NCI-H2196 (cell line): ENCODE data around the gene PTPRJ.

ENCODE experiments used
- DNase-seq: peaks from one replicate; lab custom pipeline; 2025; ENCODE audit not compliant: unreplicated experiment; lab: John Stamatoyannopoulos, UW

Gene PTPRJ

DNA sequence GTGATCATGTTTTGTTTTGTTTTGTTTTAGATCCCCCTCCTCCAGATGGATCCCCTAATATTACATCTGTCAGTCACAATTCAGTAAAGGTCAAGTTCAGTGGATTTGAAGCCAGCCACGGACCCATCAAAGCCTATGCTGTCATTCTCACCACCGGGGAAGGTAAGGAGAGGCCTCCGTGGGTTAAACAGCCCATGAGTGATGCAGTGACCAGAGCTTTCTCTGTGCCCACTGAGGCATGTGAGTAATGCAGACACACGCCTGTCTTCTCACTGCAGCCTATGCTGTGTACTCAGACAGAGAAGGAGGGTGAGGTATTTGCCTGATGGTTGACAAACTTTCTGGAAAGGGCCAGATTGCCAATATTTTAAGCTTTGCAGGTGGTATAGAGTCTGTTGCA is 162.5 kb downstream of the PTPRJ start:
- DNase-seq, result no peak

DNA sequence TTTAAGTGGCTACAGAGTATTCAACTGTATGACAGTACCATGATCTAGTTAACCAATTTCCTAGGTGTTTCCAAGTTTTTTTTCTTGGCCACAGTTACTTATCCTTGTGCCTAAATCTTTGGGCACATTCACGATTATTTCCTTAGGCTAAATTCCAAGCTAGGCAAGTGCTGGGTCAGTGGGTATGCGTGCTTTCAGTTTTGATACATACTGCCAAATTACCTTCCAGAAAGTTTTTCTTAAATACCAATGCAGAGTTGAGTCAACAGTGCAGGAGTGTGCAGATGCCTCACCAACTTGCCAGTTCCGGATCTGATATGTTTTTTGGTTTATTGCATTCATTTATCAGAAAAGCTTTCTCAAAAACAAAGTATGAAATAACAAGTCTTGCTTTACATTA is 168.4 kb downstream of the PTPRJ start:
- DNase-seq, result no peak

DNA sequence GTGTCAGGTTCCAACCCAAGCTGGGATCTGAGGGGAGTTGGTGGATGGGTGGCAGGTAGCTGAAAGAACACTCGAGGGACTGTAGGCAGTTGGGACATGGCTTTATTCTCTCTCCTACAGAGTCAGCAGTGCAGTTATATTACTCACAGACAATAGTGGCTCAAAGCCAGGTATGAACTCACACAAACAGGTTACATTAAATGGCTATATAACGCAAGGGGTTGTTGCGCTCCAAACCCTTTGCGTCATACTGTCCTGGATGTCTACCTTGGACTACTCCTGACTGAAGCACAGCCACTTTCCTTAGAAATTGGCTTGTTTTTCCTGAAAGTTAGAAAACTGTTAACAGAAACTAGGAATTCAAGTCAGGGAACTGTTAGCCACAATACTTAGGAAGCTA is 169.9 kb downstream of the PTPRJ start:
- DNase-seq, result no peak

DNA sequence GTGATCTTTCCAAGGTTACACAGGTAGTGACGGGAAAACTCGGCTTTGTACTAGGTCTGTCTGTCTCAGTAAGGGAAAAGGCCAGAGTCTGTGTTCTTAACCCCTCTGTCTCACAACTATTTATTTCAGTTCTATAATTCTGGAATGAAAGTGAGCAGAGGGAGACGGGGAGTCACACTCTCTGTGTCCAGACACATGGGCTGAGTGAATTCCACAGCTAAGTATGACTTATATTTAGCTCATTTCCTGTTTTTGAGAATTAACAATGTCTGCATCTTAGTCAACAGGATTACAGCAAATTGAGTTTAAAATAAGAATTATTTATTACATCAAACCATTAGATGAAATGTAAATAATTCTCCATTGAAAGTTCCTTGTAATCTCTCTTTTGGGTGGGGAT is 173.8 kb downstream of the PTPRJ start:
- DNase-seq, result no peak

DNA sequence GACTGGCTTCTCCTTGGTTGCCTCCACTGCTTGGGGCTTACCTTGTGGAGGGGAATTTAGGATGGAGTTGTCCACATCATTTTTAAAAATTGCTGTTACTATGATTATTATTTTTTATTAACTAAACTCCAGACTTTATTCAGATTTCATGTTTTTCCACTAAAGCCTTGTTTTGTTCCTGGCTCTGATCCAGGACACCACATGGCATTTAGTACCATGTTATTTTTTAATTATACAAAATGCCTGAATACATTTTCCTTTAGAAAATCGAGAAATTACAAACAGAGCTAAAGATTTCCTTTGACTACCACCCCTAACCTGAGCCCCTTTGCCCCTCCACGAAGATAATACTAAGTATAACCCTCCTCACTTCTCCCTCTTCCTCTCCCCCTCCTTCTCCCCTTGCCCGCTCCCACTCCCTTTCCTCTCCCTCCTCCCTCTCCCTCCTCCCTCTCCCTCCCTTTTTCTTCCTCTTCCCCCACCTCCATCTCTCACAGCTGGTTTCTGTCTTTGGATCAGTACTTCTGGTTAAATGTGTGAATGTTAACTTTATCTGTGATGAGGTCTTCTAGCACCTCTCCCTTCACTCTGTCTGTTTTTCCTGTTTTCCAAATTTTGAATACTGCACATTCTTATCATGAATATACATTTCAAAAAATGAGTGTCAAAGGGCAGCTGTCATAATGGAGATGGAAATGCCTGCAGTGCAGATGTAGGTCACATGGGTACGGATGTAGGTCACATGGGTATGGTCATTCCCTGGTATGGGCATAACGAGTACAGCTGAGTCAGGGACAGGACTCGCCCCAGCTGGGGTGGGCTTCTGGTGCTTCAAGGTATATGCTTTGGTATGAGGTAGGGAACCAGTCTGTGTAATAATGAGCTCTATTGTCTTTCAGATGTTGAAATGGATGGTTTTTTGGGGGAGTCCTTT is 181.9 kb downstream of the PTPRJ start:
- DNase-seq, result no peak

DNA sequence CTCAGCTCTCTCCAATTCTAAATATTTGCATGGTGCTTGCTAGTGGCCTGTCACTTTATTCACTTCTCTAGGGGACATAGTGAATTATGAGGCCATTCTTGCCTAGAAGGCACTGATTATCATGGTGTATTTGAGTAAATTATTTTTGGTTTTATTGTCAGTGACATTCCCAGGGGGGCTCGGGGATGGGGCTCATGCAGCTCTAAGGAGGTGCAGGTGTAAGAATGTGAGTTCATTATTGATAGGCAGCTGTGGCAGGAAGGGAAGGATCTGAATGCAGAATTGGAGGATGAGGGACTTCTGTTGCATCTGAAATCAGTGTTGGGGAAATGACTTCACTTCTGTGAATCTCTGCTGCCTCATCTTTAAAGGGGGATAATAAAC is 182.5 kb downstream of the PTPRJ start:
- no peak for DNase-seq

DNA sequence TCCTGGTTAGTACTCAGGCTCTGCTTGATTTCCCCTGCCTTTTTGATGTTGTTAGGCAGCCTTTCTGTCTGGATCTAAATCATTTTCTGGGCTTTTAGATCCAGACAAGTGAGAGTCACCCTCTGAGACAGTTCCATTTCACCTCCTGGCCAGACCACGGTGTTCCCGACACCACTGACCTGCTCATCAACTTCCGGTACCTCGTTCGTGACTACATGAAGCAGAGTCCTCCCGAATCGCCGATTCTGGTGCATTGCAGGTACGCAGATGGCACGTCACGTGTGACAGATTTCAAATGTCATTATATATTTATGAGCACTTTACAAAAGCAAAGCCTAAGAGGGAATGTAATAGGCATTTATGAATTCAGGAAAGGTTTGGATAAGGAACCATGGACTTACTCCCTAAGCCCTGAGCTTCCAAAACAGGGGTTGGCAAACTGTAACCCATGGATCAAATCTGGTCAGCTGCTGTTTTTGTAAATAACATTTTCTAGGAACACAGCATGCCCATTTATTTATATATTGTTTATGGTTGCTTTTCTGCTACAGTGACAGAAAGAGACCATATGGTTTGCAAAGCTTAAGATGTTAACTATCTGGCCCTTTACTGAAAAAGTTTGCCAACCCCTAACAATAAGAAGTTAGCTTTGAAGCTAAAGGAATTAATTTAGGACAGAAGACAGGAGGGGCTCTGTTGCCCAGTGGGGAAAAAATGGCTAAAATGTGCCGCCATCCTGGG is 183.2 kb downstream of the PTPRJ start:
- no peak for DNase-seq

DNA sequence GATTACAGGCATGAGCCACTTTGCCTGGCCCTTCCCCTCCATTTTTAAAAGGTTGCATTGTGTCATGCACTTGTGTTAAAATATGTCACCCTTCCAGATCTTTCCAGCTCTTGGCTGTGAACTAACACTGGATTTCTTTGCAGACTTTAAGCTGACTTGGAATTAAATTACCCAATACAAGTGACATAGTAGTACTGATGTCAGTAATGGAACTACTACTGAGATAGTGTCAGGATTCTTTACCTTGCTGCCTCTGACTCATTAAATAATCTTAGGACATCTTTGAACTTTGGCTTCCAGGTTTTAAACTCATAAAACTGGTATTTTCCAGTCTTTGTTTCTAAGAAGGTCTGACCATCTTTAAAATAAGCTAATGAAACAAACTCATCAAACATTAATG is 184.5 kb downstream of the PTPRJ start:
- no peak for DNase-seq

DNA sequence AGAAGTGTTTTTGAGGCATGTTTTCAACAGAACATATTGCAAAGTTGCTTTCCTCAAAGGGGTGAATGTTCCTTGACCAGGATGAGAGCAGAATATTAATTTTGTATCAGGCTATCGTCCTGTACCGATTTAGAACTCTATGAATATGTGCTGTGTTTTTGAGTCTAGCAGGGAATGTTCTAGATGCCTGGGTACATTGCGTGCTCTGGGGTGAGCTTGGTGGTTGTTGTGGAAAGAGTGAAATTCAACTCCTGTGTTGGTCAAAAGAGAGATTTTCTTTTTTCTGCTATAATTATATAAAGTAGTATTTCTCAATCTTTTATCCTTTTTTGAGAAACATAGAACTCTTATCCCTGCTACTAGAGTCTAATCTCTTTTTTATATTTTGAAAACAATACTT is 185.1 kb downstream of the PTPRJ start:
- DNase-seq, result no peak

DNA sequence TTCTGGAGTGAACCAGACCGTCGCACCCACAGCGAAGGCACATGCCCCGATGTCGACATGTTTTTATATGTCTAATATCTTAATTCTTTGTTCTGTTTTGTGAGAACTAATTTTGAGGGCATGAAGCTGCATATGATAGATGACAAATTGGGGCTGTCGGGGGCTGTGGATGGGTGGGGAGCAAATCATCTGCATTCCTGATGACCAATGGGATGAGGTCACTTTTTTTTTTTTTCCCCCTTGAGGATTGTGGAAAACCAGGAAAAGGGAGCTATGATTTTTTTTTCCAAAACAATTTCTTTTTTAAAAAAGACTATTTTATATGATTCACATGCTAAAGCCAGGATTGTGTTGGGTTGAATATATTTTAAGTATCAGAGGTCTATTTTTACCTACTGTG is 187.0 kb downstream of the PTPRJ start:
- DNase-seq, result no peak

DNA sequence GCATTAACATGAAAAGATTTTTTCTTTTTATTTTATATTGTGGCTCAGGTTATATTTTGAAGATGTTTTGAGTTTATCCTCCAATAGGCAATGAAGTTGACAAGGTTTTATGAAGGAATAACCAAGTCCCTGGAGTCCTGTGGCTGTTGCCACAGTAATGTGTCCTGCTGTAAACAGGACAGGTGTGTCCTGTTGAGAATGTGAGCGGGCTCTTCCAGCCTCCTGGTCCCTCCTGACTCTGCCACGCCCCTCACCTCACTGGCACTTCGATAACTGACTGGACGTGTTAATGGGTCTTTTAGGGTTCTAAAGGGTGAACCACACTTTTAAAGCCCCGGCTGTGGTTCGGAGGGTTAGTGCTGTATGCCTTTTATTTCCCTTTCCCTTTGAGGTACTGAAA is 188.5 kb downstream of the PTPRJ start:
- no peak for DNase-seq

DNA sequence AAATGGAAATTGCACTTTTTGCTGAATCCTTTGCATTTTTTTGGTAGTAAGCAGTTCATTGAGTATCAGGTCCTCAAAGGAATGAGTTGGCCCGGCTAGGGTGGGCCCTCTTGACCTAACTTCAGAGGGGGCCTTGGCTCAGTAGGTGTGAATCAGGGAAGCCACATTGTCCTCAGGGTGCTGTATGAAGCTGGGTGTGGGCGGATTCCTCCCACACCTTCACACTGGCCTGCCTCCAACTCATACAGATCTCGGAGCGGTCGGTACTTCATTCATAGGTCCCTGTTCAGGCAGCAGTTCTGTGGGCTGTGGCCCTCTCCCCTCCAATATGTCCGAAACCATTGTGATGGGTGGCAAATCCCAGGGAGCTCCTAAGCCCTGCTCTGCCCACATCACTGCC is 188.9 kb downstream of the PTPRJ start:
- no peak for DNase-seq

DNA sequence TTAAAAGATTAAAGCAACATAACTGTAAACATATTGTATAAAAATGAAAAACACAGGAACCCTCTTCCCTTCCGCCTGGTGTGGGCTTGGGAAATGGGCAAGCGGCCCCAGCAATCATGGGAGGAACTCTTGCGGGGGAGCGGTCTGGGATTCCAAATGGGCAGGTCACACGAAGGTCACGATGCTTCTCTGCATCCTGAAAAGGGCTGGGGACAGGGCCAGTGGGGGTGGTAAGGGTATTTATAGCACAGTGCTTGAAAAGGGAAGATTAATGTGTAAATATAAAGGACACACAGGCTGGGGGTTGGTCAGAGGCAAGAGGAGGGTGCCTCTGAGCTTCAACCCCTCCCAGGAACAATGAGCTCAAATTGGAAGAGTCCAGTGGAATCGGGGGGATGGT is 189.4 kb downstream of the PTPRJ start:
- DNase-seq, result no peak

DNA sequence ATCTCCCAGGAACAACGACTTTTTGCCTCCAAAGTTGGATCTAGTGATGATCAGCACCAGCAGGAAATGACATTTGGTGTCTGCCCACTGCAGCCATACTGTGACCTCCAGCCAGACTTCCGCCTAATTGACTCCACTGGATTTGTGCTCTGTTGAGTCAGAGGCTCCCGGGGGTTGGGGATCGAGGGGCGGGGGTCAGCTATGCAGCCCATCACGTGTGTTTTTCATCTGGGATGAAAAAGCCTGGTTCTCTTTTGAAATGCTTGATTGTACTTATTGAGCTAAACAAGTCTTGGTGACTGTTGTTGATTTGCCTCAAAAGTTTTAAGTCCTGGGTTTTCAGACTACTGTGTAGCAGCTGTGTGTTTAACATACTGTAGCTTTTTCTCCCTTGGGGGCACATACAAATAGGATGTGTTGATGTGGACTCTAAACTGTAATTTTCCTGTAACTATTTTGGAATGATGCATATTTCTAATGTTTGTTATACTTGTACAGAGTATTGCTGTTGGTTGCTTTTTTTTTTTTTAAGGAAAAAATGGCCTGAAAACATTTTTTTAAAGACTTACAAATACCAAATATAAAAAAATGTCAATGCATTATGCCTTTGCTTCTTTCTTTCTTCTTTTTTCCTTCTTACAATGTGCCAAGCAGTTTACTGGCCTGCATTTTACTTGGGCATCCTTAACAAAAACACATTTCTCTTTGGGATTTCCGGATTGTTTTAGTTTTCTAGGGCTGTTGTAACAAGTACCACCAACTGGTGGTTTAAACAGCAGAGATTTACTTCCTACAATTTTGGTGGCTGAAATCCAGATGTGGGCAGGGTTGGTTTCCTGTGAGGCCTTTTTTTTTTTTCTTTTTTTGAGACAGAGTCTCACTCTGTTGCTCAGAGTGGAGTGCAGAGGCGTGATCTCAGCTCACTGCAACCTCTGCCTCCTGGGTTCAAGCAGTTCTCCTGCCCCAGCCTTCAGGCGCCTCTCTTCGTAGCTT is 190.2 kb downstream of the PTPRJ start:
- no peak for DNase-seq

DNA sequence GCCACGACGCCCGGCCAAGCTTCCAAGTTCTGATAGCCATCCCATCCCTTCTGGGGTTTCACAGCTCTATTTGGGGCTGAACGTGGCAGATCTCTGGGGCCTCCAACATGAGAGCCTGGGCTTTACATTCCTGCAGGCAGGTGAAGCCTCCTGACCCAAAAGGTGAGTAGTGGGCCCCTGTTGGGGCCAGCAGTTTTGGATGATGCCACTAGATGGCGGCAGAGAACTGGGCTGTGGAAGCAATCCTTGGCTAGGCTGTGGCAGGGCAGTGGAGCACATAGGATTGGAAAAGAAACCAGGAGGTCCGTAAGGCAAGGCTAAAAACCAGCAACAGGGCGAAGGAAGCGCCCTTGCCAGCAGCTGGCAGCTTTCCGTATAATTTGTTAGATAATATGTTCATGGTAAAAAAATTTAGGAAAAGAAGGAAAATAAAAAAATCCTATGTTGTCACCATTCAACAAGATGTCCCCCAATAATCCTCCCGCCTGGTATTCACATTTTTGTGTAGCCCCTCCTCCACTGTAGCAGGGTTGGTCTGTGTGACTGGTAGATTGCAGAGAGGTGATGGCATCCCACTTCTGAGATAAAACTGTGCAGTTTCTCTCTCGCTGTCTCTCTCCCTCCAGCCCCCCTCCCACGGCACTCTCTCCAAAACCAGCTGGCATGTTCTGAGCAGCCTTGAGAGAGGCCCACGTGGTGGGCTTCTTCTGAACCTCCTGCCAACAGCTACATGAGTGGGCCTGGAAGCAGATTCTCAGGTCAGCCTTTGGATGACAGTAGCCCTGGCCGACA is 192.7 kb downstream of the PTPRJ start:
- peak; percentile 64 for DNase-seq

DNA sequence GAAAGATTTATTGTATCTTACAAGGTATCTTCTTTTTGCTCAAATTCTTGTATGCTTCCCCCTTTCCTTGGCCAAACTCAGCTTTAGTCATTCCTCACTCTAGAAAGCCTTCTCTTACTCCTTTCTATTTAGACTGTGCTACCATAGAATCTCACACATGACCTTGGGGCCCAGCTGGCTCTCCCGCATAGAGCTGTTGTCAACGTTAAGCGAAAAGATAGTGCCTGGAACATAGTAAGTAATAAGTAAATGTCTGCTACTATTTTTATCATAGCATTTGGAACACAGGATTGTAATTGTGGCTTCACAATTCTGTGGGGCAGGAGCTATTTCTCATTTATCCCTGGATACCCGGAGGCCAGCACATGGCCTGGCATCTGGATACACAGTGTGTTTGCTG is 197.3 kb downstream of the PTPRJ start:
- no peak for DNase-seq

DNA sequence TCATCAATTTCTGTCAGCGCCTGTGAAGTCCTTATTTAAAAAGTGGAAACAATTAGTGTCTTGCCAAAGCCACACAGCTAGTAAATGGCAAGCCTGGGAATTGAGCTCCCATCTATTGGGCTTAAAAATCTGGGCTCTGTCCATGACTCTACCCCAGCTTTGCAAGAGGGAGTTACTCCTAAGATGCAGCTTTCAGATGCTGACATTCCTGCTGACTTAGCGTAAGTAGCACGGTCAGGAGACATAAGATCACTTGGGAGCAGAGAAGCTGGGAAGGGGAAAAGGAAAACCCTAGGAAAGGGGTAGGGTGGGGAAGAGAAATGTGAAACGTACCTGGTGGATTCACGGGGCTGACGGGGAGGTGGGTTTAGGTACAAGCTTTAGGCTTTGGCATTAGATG is 200.3 kb downstream of the PTPRJ start:
- no peak for DNase-seq

DNA sequence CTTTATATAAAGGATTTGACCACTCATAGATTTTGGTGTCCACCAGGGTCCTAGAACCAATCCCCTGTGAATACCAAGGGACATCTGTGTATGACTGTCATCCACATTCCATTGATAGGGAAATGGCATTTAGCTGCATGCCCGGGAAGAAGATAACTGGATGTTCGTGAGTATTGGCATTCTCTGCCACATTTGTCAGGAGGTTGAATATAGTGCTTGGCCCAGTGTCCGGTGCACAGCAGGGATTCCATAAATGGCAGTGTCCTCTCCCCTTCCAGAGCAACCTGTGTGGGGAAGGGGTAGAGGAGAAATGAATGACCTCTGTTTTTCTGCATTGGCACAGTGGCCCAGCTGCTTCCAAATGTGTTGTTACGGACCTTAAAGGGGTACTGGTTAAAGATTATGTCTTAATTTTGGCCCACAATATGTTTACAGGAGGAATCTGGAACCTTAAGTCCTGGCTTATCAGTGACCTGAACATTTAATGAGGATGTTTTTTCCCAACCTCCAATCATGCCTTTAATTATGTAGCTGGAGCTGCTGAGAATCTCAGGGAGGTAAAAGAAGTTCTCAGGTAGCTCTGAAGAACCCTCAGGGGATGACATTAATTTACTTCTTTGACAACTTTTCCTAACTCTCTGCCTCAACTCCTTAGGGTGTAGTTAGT is 202.6 kb downstream of the PTPRJ start:
- no peak for DNase-seq

DNA sequence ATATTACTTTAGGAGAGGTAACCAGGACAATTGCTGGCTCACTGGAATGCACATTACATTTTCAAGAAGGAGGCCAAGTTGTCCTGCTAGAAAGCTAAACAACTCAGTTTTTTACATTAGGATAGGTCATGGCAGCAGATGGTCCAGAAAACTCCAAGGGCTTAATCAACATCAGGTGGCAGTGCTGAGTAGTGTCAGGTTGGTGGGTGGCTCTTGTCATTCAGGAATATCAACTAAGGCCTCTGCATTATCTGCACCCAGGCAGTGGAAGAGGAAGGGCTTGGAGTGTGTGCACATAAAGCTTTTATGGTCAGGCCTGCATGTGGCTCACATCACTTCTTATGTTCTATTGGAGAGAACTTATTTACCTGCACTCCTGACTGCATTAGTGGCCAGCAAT is 204.1 kb downstream of the PTPRJ start:
- DNase-seq, result no peak
